Activated CD8-positive, alpha-beta memory T cell treated with anti-CD3 and anti-CD28 coated beads, Interleukin-2, amount 50 U/mL, for 4 hours (primary cell): ENCODE data around the gene TBC1D1.

Experiments
- DNase-seq: peaks from one replicate; pipeline ENCODE4 v3.0.0-alpha.2; 2020

TBC1D1 gene

GRCh38 chr4:37995299-37995821 is 104.5 kb downstream of the TBC1D1 start:
- no peak for DNase-seq

- DNase-seq = no peak
Observed at GRCh38 chr4:37995981-37996775, 105.3 kb downstream of the TBC1D1 start.

GRCh38 chr4:37998226-37998625 is 107.3 kb downstream of the TBC1D1 start:
- DNase-seq = no peak

- no peak for DNase-seq
Observed at GRCh38 chr4:37999000-37999716, 108.3 kb downstream of the TBC1D1 start.

- DNase-seq = no peak
Observed at GRCh38 chr4:37999965-38000364, 109.1 kb downstream of the TBC1D1 start.

- no peak for DNase-seq
Observed at GRCh38 chr4:38001927-38002326, 111.0 kb downstream of the TBC1D1 start.

GRCh38 chr4:38002451-38003071 is 111.7 kb downstream of the TBC1D1 start:
- no peak for DNase-seq

- DNase-seq = no peak
Observed at GRCh38 chr4:38003102-38003501, 112.2 kb downstream of the TBC1D1 start.

GRCh38 chr4:38003628-38004027 is 112.7 kb downstream of the TBC1D1 start:
- DNase-seq = no peak

- DNase-seq = no peak
Observed at GRCh38 chr4:38004062-38004461, 113.2 kb downstream of the TBC1D1 start.

GRCh38 chr4:38004887-38005286 is 114.0 kb downstream of the TBC1D1 start:
- no peak for DNase-seq

GRCh38 chr4:38005637-38006036 is 114.8 kb downstream of the TBC1D1 start:
- DNase-seq = no peak

- no peak for DNase-seq
Observed at GRCh38 chr4:38007645-38008044, 116.8 kb downstream of the TBC1D1 start.

GRCh38 chr4:38008571-38009021 is 117.7 kb downstream of the TBC1D1 start:
- no peak for DNase-seq

GRCh38 chr4:38009421-38009820 is 118.5 kb downstream of the TBC1D1 start:
- DNase-seq = no peak

- DNase-seq = no peak
Observed at GRCh38 chr4:38009949-38010348, 119.1 kb downstream of the TBC1D1 start.

GRCh38 chr4:38011511-38012162 is 120.8 kb downstream of the TBC1D1 start:
- no peak for DNase-seq

GRCh38 chr4:38013461-38014366 is 122.8 kb downstream of the TBC1D1 start:
- DNase-seq = no peak

- no peak for DNase-seq
Observed at GRCh38 chr4:38014421-38014852, 123.6 kb downstream of the TBC1D1 start.

- no peak for DNase-seq
Observed at GRCh38 chr4:38015886-38016515, 125.1 kb downstream of the TBC1D1 start.

- DNase-seq = no peak
Observed at GRCh38 chr4:38016698-38017097, 125.8 kb downstream of the TBC1D1 start.
